Measurements from ENCODE around the gene SCRN3.

Gene SCRN3

DNA sequence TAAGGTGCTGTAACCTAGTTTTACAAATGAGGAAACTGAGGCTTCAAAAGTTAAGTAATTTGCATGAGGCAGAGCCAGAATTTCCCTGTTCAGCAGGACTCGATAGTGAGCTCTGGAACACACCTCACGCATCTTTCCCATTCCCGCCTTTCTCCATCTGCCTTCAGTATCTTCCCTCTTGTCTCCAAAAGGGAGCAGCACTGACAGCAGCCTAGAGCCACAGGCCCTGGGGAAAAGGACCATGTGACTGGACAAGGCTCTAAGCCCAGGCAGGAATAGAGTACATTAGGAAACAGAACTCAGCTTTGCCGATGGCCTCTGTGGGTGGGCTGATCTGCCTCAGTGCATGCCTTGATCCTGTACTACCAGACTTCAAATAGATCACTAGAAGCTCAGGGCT, 69.8 kb downstream of the SCRN3 start:
- DNase-seq (ENCODE audit: extremely low spot score, insufficient read length, low read depth) (no peak), FAIRE-seq (no peak)

GRCh38 chr2:174473796-174474195, 78.3 kb downstream of the SCRN3 start:
- no peak for FAIRE-seq
- no peak for DNase-seq (ENCODE audit: extremely low spot score, insufficient read length, low read depth)

- DNase-seq (ENCODE audit: extremely low spot score, insufficient read length, low read depth) (no peak), FAIRE-seq (no peak)
Measured at GRCh38 chr2:174477759-174478158, 82.2 kb downstream of the SCRN3 start.

All from GM18507 (cell line).